Smooth muscle cell of trachea (primary cell): ENCODE measurements around the gene KIF23. TPM values are rescaled to one million over a fixed set of nuclear protein-coding genes. Genes with fewer than 3 reads are reported as not detected.

Source experiments
- total RNA-seq: library from RNA; depleted of rRNA; stranded (reverse); fragments of >200 nt; gene quantifications from 2 replicates; pipeline ENCODE4 v1.2.1, GENCODE V29; 2014

The KIF23 gene
- total RNA-seq, result 5.1 and 46.4 TPM in 2 replicates

GRCh38 chr15:69413822-69414700, at the start of gene KIF23:
Gene KIF23 (plus strand): TSS chr15:69414349. CDS start chr15:69414466, 117 bp downstream.

GRCh38 chr15:69452692-69453521, 38.8 kb downstream of the KIF23 start, which contains the start of gene RPLP1:
Gene RPLP1 (plus strand): TSS chr15:69452818. CDS start chr15:69452949, 131 bp downstream.

Other genes starting within 250 kb of the KIF23 start
- 5.8 and 7.9 TPM in 2 replicates for gene PAQR5, start 115.4 kb upstream of the KIF23 start, total RNA-seq
- gene RPLP1, start 38.5 kb downstream of the KIF23 start, total RNA-seq, result 68.3 and 68.7 TPM in 2 replicates